HG02588 (cell line): Measurements from ENCODE around the gene LYRM4.
"Not testable (repeated sequence)": the region's sequence is repeated elsewhere in the genome, so short reads cannot be mapped to it uniquely, and the experiment has no call there.

ENCODE experiments used
- ATAC-seq: cut with Tn5 transposase; IDR thresholded peaks from one replicate; pipeline ENCODE4 v1.9.1; 2021; ENCODE audit warnings: mild to moderate bottlenecking, moderate library complexity; ENCODE audit not compliant: unreplicated experiment

The LYRM4 gene

GRCh38 chr6:5125152-5126006 is 135.4 kb downstream of the LYRM4 start:
- no peak for ATAC-seq

DNA sequence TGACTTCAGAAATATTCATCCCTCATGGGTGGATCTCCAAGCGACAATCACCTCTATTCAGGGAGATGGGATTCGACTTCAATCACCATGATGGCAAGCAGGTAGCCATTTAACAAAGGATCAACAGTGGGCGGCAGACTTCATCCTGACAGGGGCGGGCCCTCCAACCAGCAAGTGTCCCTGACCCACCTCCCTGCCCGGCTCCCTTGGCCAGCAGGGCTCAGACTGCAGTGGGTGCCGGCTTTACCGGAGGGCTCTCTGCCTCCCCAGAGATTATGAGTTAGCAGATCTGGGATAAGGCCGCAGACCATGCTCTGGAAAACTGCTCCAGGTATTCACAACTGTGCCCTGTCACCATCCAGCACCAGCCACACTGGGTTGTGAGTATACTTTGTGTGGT is 136.2 kb downstream of the LYRM4 start:
- no peak for ATAC-seq

- no peak for ATAC-seq
These were observed 137.2 kb downstream of the LYRM4 start for GRCh38 chr6:5123296-5124143.

GRCh38 chr6:5122504-5123112 is 138.1 kb downstream of the LYRM4 start:
- ATAC-seq, result no peak

- ATAC-seq, result no peak
These were observed 138.8 kb downstream of the LYRM4 start for GRCh38 chr6:5121956-5122355.

DNA sequence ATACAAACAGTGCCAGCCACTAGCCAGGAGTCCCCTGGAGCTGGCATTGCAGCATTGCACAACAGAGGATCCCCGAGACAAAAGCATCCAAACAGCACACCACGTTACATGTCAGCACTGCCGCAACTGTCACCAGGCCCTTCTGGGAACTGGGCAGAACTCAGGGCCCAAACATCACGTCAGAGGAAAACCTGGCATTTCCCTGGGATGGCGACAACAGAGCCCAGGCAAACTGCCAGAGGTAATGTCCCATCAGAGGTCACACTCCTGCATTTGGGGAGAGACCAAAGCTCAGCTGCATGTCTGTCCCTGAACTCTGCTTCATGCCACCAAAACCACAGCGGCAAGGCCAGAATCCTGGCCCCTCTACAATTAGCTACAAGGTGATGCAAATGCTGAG is 139.3 kb downstream of the LYRM4 start:
- ATAC-seq, result no peak

- not testable (repeated sequence) for ATAC-seq
These were observed 140.2 kb downstream of the LYRM4 start for GRCh38 chr6:5120543-5120942.

DNA sequence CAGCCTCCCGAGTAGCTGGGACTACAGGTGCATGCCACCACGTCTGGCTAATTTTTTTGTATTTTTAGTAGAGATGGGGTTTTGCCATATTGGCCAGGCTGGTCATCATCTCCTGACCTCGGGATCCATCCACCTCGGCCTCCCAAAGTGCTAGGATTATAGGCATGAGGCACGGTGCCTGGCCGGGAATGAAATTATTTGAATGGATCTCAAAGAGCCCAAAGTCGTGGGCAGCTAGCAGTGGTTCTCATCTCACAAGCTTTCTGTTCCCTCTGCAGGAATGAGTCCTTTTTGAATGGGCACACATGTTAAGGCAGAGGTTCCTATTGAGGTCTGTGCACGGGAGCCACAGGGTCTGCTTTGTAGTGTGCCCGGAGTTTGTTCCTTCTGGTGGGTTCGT is 140.7 kb downstream of the LYRM4 start:
- no peak for ATAC-seq

DNA sequence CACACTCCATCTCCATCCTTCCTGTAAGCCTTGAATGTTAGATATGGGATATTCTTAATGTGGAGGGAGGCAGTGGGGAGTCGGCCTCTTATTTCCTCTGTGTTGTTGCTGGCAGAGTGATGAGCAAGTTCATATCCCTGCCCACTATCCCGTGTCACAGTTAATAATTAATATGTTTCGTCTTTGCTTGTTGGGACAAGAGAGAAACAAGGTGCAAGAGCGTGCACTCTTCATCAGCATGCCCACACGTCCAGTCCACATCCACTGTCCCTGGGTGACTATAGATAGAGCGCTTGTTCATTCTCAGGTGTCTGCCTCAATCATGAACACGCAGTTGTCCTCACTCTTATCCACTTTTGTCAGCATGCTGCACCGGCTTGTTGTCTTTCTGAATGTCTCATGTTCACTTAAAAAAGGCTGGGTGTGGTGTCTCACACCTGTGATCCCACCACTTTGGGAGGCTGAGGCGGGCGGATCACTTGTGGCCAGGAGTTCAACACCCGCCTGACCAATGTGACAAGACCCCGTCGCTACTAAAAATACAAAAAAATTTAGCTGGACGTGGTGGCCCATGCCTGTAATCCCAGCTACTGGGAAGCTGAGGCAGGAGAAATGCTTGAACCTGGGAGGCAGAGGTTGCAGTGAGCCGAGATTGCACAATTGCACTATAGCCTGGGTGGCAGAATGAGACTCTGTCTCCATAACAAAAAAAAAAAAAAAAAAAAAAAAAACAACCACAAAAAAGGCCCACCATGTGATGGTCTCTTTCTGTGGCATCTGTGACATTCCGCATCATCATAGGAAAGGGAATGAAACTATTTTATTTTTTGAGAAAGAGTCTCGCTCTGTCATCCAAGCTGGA is 141.4 kb downstream of the LYRM4 start:
- no peak for ATAC-seq

GRCh38 chr6:5116243-5116991 is 144.3 kb downstream of the LYRM4 start:
- ATAC-seq, result no peak

DNA sequence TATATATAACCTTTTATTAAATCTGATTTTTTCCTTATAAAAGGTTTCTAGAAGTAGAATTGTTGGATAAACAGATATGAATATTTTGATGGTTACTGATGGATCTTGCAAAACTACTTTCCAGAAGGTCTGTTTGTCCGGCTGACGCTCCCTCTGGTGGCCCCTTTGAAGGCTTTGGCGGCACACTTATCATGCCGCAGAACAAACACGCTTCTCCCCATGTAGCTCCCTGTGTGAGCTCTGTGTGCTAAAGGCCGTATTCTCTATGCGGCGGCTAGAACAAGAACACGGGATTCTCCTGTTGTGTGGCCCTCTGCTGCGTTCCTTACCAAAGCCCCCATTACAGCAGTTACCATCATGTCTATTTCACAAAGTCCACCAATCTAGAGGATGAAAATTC is 145.6 kb downstream of the LYRM4 start:
- no peak for ATAC-seq

DNA sequence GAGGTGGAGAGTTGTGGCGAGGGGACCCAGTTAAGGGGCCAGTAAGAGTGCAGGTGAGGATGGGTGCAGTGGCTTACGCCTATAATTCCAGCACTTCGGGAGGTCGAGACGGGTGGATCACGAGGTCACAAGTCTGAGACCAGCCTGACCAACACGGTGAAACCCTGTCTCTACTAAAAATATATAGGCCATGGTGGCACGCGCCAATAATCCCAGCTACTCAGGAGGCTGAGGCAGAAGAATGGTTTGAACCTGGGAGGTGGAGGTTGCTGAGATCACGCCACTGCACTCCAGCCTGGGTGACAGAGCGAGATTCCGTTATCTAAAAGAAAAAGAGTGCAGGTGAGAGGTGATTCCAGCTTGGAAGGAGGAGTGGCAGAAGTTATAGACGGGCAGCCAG is 147.7 kb downstream of the LYRM4 start:
- ATAC-seq, result no peak

GRCh38 chr6:5112066-5112799 is 148.5 kb downstream of the LYRM4 start:
- ATAC-seq, result no peak

DNA sequence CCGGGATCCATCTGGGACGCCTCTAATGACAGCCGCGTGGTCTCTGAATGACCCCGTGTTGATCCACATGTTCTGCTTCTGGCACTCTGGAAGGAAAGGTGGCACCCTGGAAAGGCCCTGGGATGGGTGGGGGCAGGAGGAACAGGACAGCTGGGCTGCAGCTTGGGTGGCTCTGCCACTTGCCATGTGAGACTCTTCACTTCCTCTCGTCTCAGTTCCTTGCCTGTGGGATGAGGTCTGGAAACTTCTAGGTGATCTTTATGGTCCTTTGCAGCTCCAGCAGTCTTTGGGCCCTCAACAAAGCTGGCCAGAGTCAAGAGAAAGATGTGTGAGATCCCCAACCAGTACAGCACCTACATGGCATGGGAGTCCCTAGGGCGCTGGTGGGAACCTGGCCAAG is 149.1 kb downstream of the LYRM4 start:
- ATAC-seq, result no peak

DNA sequence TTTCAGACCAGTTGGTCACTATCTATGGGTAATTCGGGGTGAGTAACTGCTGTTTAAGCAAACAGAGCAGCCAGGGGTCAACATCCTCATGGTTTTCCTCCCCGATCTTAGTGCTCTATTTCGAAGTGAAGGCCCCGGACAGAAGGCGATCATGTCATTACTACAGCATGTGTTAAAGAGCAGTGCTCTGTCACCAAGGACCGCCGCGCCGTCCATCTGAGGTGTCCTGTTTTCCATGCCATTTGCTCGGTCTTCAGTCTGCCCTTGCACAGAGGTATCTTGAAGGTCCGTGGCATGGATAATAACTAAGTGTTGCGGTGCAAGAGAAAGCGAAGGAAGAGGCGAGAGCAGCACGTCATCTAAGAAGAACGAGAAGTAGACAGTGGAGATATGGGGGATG is 150.5 kb downstream of the LYRM4 start:
- ATAC-seq, result no peak

- ATAC-seq, result no peak
These were observed 151.3 kb downstream of the LYRM4 start for GRCh38 chr6:5109436-5109835.

GRCh38 chr6:5108536-5109150 is 152.1 kb downstream of the LYRM4 start:
- no peak for ATAC-seq

GRCh38 chr6:5108068-5108467 is 152.7 kb downstream of the LYRM4 start:
- ATAC-seq, result no peak

DNA sequence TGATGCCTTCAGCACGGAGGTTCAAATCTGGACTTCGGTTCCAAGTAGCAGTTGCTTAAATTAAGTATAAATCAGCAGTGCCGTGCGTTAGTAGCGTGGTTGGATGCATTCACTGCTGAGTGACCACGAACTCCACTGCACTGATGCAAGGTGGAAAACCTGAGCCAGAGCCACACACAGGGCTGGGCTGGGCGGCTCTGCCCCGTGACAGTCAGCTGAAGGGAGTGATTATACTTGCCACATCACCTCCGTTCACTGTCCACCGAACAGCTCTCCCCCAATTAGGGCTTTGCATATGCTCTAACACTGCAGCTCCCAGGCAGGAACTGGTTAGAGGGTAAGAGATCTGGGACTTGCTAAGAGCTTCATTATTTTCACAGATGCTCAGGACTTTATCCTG is 153.4 kb downstream of the LYRM4 start:
- ATAC-seq, result no peak
